ENCODE measurements around the gene MCF2L.

- TF ChIP-seq, protein P1, sequence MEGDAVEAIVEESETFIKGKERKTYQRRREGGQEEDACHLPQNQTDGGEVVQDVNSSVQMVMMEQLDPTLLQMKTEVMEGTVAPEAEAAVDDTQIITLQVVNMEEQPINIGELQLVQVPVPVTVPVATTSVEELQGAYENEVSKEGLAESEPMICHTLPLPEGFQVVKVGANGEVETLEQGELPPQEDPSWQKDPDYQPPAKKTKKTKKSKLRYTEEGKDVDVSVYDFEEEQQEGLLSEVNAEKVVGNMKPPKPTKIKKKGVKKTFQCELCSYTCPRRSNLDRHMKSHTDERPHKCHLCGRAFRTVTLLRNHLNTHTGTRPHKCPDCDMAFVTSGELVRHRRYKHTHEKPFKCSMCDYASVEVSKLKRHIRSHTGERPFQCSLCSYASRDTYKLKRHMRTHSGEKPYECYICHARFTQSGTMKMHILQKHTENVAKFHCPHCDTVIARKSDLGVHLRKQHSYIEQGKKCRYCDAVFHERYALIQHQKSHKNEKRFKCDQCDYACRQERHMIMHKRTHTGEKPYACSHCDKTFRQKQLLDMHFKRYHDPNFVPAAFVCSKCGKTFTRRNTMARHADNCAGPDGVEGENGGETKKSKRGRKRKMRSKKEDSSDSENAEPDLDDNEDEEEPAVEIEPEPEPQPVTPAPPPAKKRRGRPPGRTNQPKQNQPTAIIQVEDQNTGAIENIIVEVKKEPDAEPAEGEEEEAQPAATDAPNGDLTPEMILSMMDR (conservative IDR thresholded peaks at IDR 0.05; ENCODE audit: low read depth, low read length), result peak; percentile 73
- TF ChIP-seq EZH2 (IDR thresholded peaks at IDR 0.05; ENCODE audit: borderline replicate concordance, low read depth, low read length, poor library complexity, severe bottlenecking), result no peak
Measured at GRCh38 chr13:112931028-112931934, 37.7 kb upstream of the MCF2L start.
